Panc1 (cell line): Measurements from ENCODE around the gene RGL4.

Source experiments
- POLR2AphosphoS5 ChIP-seq: IDR thresholded peaks from 2 replicates; pipeline ENCODE4 v1.6.1; 2012; ENCODE audit warnings: mild to moderate bottlenecking, low read depth, low read length, moderate library complexity
- TF ChIP-seq, protein P1 (sequence below): fragments of 450-650 bp; IDR thresholded peaks from 2 replicates; pipeline ENCODE4 v1.5.1; 2017; ENCODE audit warnings: mild to moderate bottlenecking
- TF ChIP-seq, protein P2 (sequence below), 2 experiments: IDR thresholded peaks; 2 replicates each; pipeline ENCODE4 v1.6.1; 2011 to 2012; ENCODE audit warnings: low read depth in 2 of 2, control low read depth in 1 of 2, low read length in 1 of 2, mild to moderate bottlenecking in 1 of 2, moderate library complexity in 1 of 2; ENCODE audit not compliant: insufficient read depth in 1 of 2

DNA sequence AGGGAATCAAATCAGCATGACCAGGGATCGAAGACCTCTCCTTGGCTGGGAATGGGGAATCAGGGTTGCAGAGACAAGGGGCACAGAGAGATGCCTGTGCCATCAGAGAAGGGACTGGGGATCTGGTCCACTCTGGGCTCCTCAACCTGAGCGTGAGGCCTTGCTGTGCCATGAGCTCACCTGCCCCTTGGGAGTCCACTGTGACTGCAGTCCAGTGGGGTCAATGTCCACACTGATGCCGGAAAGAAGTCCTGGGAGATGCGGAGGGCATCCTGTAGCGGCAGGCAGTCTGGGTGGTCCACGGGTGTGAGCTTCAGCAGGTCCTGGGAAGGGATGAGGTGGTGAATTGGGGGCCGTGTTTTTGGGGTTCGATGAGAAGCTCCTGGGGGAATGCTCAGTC lies 7.3 kb upstream of the RGL4 start:
- TF ChIP-seq POLR2AphosphoS5, result no peak
- TF ChIP-seq, protein P1, sequence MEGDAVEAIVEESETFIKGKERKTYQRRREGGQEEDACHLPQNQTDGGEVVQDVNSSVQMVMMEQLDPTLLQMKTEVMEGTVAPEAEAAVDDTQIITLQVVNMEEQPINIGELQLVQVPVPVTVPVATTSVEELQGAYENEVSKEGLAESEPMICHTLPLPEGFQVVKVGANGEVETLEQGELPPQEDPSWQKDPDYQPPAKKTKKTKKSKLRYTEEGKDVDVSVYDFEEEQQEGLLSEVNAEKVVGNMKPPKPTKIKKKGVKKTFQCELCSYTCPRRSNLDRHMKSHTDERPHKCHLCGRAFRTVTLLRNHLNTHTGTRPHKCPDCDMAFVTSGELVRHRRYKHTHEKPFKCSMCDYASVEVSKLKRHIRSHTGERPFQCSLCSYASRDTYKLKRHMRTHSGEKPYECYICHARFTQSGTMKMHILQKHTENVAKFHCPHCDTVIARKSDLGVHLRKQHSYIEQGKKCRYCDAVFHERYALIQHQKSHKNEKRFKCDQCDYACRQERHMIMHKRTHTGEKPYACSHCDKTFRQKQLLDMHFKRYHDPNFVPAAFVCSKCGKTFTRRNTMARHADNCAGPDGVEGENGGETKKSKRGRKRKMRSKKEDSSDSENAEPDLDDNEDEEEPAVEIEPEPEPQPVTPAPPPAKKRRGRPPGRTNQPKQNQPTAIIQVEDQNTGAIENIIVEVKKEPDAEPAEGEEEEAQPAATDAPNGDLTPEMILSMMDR, result no peak
- TF ChIP-seq, protein P2, sequence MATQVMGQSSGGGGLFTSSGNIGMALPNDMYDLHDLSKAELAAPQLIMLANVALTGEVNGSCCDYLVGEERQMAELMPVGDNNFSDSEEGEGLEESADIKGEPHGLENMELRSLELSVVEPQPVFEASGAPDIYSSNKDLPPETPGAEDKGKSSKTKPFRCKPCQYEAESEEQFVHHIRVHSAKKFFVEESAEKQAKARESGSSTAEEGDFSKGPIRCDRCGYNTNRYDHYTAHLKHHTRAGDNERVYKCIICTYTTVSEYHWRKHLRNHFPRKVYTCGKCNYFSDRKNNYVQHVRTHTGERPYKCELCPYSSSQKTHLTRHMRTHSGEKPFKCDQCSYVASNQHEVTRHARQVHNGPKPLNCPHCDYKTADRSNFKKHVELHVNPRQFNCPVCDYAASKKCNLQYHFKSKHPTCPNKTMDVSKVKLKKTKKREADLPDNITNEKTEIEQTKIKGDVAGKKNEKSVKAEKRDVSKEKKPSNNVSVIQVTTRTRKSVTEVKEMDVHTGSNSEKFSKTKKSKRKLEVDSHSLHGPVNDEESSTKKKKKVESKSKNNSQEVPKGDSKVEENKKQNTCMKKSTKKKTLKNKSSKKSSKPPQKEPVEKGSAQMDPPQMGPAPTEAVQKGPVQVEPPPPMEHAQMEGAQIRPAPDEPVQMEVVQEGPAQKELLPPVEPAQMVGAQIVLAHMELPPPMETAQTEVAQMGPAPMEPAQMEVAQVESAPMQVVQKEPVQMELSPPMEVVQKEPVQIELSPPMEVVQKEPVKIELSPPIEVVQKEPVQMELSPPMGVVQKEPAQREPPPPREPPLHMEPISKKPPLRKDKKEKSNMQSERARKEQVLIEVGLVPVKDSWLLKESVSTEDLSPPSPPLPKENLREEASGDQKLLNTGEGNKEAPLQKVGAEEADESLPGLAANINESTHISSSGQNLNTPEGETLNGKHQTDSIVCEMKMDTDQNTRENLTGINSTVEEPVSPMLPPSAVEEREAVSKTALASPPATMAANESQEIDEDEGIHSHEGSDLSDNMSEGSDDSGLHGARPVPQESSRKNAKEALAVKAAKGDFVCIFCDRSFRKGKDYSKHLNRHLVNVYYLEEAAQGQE (IDR thresholded peaks at IDR 0.05; ENCODE audit: insufficient read depth in 1 of 2, low read depth in 2 of 2, low read length in 1 of 2), result no peak
